ENCODE data around the gene PPP1R7.

The PPP1R7 gene

DNA sequence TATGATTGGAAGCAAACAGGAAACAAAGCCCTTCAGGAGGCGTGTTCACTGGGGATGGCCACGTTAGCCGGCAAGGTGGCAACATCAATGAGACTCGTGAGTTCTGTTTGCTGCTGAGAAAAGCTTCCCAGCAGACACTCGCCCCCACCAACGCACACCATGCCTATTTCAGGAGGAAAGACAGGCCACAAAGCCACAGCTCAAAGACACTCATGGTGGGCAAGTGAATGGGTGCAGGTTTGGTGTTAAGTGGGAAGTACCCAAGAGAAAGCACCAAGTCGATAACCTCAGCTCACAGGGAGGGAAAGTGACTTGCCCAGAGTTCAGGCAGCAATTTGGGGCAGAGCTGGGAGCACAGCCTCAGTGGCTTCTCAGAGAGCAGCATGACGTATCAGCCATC, 37.7 kb upstream of the PPP1R7 start:
- TF ChIP-seq, protein P1, sequence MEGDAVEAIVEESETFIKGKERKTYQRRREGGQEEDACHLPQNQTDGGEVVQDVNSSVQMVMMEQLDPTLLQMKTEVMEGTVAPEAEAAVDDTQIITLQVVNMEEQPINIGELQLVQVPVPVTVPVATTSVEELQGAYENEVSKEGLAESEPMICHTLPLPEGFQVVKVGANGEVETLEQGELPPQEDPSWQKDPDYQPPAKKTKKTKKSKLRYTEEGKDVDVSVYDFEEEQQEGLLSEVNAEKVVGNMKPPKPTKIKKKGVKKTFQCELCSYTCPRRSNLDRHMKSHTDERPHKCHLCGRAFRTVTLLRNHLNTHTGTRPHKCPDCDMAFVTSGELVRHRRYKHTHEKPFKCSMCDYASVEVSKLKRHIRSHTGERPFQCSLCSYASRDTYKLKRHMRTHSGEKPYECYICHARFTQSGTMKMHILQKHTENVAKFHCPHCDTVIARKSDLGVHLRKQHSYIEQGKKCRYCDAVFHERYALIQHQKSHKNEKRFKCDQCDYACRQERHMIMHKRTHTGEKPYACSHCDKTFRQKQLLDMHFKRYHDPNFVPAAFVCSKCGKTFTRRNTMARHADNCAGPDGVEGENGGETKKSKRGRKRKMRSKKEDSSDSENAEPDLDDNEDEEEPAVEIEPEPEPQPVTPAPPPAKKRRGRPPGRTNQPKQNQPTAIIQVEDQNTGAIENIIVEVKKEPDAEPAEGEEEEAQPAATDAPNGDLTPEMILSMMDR (IDR thresholded peaks at IDR 0.05; ENCODE audit: extremely low read depth, insufficient read depth, missing control alignments) = no peak
- peak; percentile 68 for DNase-seq (ENCODE audit: low spot score)
- in situ Hi-C loops (cut with MboI; ENCODE audit: low pct_unique_long_range_greater_than_20kb, low sequenced_read_pairs, unreplicated experiment) = no loop called here

DNA sequence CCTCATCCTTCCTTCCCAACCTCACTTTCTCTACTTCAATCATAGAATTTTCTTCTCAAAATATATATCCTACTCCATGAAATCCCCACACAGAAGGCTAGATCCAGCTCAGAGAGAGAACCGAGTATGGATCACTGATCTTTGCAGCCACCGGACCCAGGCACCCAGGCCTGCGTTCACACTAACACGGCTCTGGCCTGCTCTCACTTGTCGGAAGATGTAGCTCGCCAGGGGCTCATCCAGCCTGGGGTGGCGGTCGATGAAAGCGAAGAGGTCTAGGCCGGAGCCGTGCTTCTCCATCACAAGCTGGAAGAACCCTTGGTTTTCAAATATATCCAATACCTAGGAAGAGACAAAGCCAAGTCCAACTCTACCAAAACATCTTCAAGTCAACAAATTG, 35.4 kb upstream of the PPP1R7 start:
- TF ChIP-seq, protein P1 (IDR thresholded peaks at IDR 0.05; ENCODE audit: extremely low read depth, insufficient read depth, missing control alignments) = no peak
- in situ Hi-C loops (cut with MboI; ENCODE audit: low pct_unique_long_range_greater_than_20kb, low sequenced_read_pairs, unreplicated experiment) = no loop called here
- DNase-seq (ENCODE audit: low spot score) = no peak

DNA sequence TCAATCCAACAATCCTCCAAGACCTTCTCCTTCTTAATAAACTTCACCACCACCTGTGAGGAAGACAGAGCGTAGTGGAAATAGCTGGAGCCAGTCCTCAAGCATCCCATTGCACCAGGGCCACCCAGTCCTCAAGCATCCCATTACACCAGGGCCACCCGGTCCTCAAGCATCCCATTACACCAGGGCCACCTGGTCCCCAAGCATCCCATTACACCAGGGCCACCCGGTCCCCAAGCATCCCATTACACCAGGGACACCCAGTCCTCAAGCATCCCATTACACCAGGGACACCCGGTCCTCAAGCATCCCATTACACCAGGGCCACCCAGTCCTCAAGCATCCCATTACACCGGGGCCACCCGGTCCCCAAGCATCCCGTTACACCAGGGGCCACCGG, 34.9 kb upstream of the PPP1R7 start:
- TF ChIP-seq, protein P1 (IDR thresholded peaks at IDR 0.05; ENCODE audit: extremely low read depth, insufficient read depth, missing control alignments) = no peak
- DNase-seq (ENCODE audit: low spot score) = no peak
- in situ Hi-C loops (cut with MboI; ENCODE audit: low pct_unique_long_range_greater_than_20kb, low sequenced_read_pairs, unreplicated experiment) = no loop called here

DNA sequence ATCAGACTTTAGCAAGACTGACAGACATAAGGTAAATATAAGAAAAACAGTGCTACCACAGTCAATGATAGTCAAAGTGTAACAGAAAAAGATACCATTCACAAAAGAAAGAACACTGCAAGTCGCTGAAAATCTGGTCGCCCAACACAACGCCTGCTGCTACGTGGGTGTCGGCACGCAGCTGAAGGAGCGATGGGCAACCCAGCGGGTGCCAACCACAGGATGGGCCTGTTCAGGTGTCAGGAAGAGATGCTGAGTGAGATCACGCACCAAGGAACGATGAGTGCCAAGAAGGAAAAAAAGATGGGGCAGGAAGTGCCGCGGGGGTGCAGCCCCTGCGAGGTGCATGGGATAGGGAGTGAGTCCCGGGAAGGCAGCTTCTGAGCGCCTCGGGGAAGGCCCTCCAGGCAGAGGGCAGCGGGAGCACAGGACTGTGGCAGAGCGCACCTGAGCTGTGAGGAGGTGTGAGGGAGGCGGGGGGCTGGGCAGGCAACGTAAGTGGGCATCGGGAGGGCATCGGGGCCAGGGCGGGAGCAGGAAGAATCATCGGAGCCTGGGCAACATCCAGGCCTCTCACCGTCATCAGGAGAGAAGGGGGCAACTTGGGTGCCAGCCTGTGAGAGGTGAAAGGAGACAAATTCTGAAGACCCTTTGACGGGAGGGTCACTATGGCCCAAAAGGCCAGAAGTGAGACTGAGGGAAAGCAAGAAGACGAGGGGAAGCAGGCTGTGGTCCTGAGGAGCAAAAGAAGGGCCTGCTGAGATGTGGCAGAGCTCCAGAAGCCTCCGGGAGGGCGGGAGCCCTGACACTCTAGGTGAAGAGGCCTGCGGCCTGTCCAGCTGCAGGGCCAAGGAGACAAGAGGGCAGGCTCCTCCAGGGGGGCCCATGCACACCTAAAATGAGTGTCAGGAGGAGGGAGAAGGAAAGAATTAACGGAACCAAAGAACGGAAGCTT, 33.4 kb upstream of the PPP1R7 start:
- DNase-seq (ENCODE audit: low spot score) = no peak
- TF ChIP-seq, protein P1 (IDR thresholded peaks at IDR 0.05; ENCODE audit: extremely low read depth, insufficient read depth, missing control alignments) = no peak
- in situ Hi-C loops (cut with MboI; ENCODE audit: low pct_unique_long_range_greater_than_20kb, low sequenced_read_pairs, unreplicated experiment) = no loop called here

DNA sequence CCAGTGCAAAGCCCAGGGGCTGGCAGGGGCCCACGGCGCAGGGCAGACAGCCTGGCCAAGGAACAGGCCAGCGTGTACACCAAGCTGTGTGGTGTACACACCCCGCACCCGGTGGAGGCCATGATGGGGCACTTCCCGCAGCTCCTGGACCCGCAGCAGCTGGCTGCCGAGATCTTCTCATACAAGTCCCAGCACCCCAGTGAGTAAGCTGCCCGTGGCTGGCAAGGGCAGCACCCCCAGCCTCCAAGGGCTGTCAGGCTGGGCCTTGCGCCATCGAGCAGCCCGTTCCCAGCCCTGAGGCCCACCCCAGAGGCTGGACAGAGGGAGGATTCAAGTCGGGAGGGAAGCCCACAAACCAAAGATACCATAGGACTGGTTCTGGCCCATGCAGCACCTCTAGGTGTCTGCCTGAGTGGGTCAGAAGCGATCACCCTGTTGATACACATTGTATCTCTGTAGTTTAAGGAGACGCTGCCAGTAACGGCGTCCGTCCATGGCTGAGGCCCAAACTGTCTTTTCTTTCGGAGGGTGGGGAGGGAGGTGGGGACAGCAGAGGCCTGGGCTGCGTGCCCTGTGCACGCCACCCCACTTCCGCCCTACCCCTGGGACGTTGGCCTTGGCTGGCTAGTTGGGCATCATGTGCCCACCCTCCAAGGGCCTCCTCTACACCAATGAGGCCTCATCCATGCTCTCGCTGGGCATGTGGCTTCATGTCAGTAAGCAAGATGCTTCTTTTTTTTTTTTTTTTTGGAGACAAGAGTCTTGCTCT, 31.3 kb upstream of the PPP1R7 start:
- in situ Hi-C loops (cut with MboI; ENCODE audit: low pct_unique_long_range_greater_than_20kb, low sequenced_read_pairs, unreplicated experiment) = no loop called here
- TF ChIP-seq, protein P1 (IDR thresholded peaks at IDR 0.05; ENCODE audit: extremely low read depth, insufficient read depth, missing control alignments) = no peak
- DNase-seq (ENCODE audit: low spot score) = no peak

DNA sequence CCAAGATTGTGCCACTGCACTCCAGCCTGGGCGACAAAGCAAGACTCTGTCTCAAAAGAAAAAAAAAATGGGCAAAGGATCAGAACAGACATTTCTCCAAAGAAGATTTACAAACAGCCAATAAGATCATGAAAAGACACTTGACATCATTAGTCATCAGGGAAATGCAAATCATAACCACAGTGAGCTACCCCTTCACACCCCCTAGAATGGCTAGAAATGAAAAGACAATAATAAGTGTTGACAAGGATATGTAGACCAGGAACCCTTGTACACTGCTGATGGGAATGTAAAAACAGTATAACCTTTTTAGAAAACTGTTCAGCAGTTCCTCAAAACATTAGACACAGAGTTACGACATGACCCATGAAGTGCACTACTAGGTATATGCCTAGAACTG, 29.8 kb upstream of the PPP1R7 start:
- in situ Hi-C loops (cut with MboI; ENCODE audit: low pct_unique_long_range_greater_than_20kb, low sequenced_read_pairs, unreplicated experiment) = no loop called here
- no peak for DNase-seq (ENCODE audit: low spot score)
- TF ChIP-seq, protein P1 (IDR thresholded peaks at IDR 0.05; ENCODE audit: extremely low read depth, insufficient read depth, missing control alignments) = no peak

All from GM13977 (cell line).